Left lobe of liver (tissue), 2 donors: Measurements from ENCODE around the gene NOL4L. TPM values are rescaled to one million over a fixed set of nuclear protein-coding genes. Genes with fewer than 3 reads are reported as not detected.

Source experiments
- ATAC-seq: fragments of 200-7000 bp; cut with Tn5 transposase; one replicate; pipeline ENCODE4 v1.9.1; 2020; ENCODE audit warnings: mild to moderate bottlenecking, moderate library complexity
- DNase-seq: peaks from one replicate; pipeline ENCODE4 v3.0.0-alpha.2; 2020; ENCODE audit warnings: low spot score
- total RNA-seq: library from RNA; stranded (reverse); gene quantifications from one replicate; pipeline ENCODE4 v1.2.1, GENCODE V29; 2021
- donor health status: DM: no; HTN: no; CAD: no; lungs with moderate emphysema.
- donor health status: DM: no; HTN: yes; CAD: no.

NOL4L gene
- total RNA-seq = 5.8 TPM

- no peak for DNase-seq
Measured at GRCh38 chr20:32585011-32585585, at the start of gene NOL4L. Gene NOL4L, minus strand, starts transcription at chr20:32585333. Its CDS starts 443 bp downstream, at chr20:32584890.

GRCh38 chr20:32634041-32634805, 49.1 kb upstream of the NOL4L start:
- ATAC-seq = no peak

More at GRCh38 chr20:32585011-32585585, at the start of gene NOL4L:
- ATAC-seq = peak; percentile 31

GRCh38 chr20:32632461-32633354, 47.6 kb upstream of the NOL4L start:
- no peak for DNase-seq
- no peak for ATAC-seq

More at GRCh38 chr20:32634041-32634805, 49.1 kb upstream of the NOL4L start:
- no peak for DNase-seq

- ATAC-seq = no peak
- DNase-seq = no peak
Measured at GRCh38 chr20:32631933-32632460, 46.9 kb upstream of the NOL4L start.

- no peak for ATAC-seq
- DNase-seq = no peak
Measured at GRCh38 chr20:32629813-32630212, 44.7 kb upstream of the NOL4L start.

- DNase-seq = no peak
- no peak for ATAC-seq
Measured at GRCh38 chr20:32628960-32629530, 43.9 kb upstream of the NOL4L start.

- DNase-seq (no peak), ATAC-seq (no peak)
Measured at GRCh38 chr20:32626859-32627636, 41.9 kb upstream of the NOL4L start.

- DNase-seq (no peak), ATAC-seq (no peak)
Measured at GRCh38 chr20:32626407-32626806, 41.3 kb upstream of the NOL4L start.

- DNase-seq = no peak
- ATAC-seq = no peak
Measured at GRCh38 chr20:32625996-32626395, 40.9 kb upstream of the NOL4L start.

- ATAC-seq (no peak), DNase-seq (no peak)
Measured at GRCh38 chr20:32624687-32625345, 39.7 kb upstream of the NOL4L start.

GRCh38 chr20:32623667-32624157, 38.6 kb upstream of the NOL4L start:
- no peak for ATAC-seq
- DNase-seq = no peak

- DNase-seq (no peak), ATAC-seq (no peak)
Measured at GRCh38 chr20:32622585-32623468, 37.7 kb upstream of the NOL4L start.

- DNase-seq (no peak), ATAC-seq (no peak)
Measured at GRCh38 chr20:32621891-32622584, 36.9 kb upstream of the NOL4L start.

- no peak for DNase-seq
- ATAC-seq = no peak
Measured at GRCh38 chr20:32621071-32621890, 36.1 kb upstream of the NOL4L start.

- DNase-seq (no peak), ATAC-seq (no peak)
Measured at GRCh38 chr20:32619586-32619985, 34.5 kb upstream of the NOL4L start.

- ATAC-seq (no peak), DNase-seq (no peak)
Measured at GRCh38 chr20:32614772-32615171, 29.6 kb upstream of the NOL4L start.

- no peak for ATAC-seq
- DNase-seq = no peak
Measured at GRCh38 chr20:32614303-32614702, 29.2 kb upstream of the NOL4L start.
